ENCODE results near the gene CDH24.

GRCh38 chr14:23021434-23021833 lies 35.9 kb downstream of the CDH24 start:
- TF ChIP-seq CREB1 (CRISPR knock-in tag; IDR thresholded peaks at IDR 0.05): no peak
- no peak for TF ChIP-seq TCF7 (CRISPR knock-in tag; IDR thresholded peaks at IDR 0.05; ENCODE audit: low read depth)
- TF ChIP-seq ELF4 (CRISPR knock-in tag; IDR thresholded peaks at IDR 0.05; ENCODE audit: low read depth): no peak
- no peak for TF ChIP-seq CTCF (IDR thresholded peaks at IDR 0.05)
- no peak for TF ChIP-seq MAX (CRISPR knock-in tag; IDR thresholded peaks at IDR 0.05)
- TF ChIP-seq, protein P1, sequence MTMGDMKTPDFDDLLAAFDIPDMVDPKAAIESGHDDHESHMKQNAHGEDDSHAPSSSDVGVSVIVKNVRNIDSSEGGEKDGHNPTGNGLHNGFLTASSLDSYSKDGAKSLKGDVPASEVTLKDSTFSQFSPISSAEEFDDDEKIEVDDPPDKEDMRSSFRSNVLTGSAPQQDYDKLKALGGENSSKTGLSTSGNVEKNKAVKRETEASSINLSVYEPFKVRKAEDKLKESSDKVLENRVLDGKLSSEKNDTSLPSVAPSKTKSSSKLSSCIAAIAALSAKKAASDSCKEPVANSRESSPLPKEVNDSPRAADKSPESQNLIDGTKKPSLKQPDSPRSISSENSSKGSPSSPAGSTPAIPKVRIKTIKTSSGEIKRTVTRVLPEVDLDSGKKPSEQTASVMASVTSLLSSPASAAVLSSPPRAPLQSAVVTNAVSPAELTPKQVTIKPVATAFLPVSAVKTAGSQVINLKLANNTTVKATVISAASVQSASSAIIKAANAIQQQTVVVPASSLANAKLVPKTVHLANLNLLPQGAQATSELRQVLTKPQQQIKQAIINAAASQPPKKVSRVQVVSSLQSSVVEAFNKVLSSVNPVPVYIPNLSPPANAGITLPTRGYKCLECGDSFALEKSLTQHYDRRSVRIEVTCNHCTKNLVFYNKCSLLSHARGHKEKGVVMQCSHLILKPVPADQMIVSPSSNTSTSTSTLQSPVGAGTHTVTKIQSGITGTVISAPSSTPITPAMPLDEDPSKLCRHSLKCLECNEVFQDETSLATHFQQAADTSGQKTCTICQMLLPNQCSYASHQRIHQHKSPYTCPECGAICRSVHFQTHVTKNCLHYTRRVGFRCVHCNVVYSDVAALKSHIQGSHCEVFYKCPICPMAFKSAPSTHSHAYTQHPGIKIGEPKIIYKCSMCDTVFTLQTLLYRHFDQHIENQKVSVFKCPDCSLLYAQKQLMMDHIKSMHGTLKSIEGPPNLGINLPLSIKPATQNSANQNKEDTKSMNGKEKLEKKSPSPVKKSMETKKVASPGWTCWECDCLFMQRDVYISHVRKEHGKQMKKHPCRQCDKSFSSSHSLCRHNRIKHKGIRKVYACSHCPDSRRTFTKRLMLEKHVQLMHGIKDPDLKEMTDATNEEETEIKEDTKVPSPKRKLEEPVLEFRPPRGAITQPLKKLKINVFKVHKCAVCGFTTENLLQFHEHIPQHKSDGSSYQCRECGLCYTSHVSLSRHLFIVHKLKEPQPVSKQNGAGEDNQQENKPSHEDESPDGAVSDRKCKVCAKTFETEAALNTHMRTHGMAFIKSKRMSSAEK (CRISPR knock-in tag; IDR thresholded peaks at IDR 0.05; ENCODE audit: borderline replicate concordance): no peak
- no peak for TF ChIP-seq NFYB (CRISPR knock-in tag; conservative IDR thresholded peaks at IDR 0.05; ENCODE audit: low read depth)

Measured in WTC11 (cell line).